Caco-2 (cell line): ENCODE results near the gene CBR4. TPM values are rescaled to one million over a fixed set of nuclear protein-coding genes. Genes with fewer than 3 reads are reported as not detected.

ENCODE experiments used
- BruUV-seq: library from RNA; stranded (reverse); fragments of 400-500 nt; replicated peaks from 2 replicates; lab custom pipeline; 2021; lab: Mats Ljungman, UMichigan
- CTCF ChIA-PET: fragments of 300-600 bp; sonication (Branson Sonifier 250); formaldehyde crosslinking; loops from one replicate; lab custom pipeline; 2022; ENCODE audit warnings: antibody characterized with exemption; lab: Charles Lee
- POLR2A ChIA-PET: fragments of 300-600 bp; sonication (Branson Sonifier 250); formaldehyde crosslinking; loops from one replicate; lab custom pipeline; 2022; ENCODE audit warnings: antibody characterized with exemption; lab: Charles Lee
- DNase-seq, 2 experiments: peaks; one replicate each; pipeline versions ENCODE4 v3.0.0 to v3.0.0-alpha.2; 2020 to 2022
- H3K27me3 ChIP-seq: replicated peaks from 2 replicates; pipeline ENCODE4 v1.6.0; 2011; ENCODE audit warnings: low read length; ENCODE audit not compliant: control insufficient read depth, insufficient read depth
- H3K36me3 ChIP-seq: 2 replicates; pipeline ENCODE4 v1.5.1; 2011; ENCODE audit warnings: low read length; ENCODE audit not compliant: control insufficient read depth, insufficient read depth
- H3K4me1 ChIP-seq: fragments of 250-450 bp; sonication (Bioruptor Pico); 2 replicates; pipeline ENCODE4 v1.5.1; 2020; ENCODE audit warnings: mild to moderate bottlenecking
- H3K4me3 ChIP-seq: 2 replicates; pipeline ENCODE4 v1.5.1; 2011; ENCODE audit warnings: low read depth, mild to moderate bottlenecking, control low read depth, low read length
- H3K9me3 ChIP-seq: fragments of 250-450 bp; sonication (Bioruptor Pico); 2 replicates; pipeline ENCODE4 v1.5.1; 2020; ENCODE audit warnings: mild to moderate bottlenecking, moderate library complexity
- H3K27ac Mint-ChIP-seq: one replicate; pipeline ENCODE4 v1.8.0; 2022; ENCODE audit warnings: mixed read lengths; ENCODE audit not compliant: unreplicated experiment
- H3K27me3 Mint-ChIP-seq: one replicate; pipeline ENCODE4 v1.8.0; 2022; ENCODE audit warnings: mixed read lengths; ENCODE audit not compliant: insufficient read depth, unreplicated experiment
- H3K36me3 Mint-ChIP-seq: one replicate; pipeline ENCODE4 v1.8.0; 2022; ENCODE audit warnings: mild to moderate bottlenecking, mixed read lengths; ENCODE audit not compliant: insufficient read depth, unreplicated experiment
- H3K4me1 Mint-ChIP-seq: one replicate; pipeline ENCODE4 v1.8.0; 2022; ENCODE audit warnings: low read depth, mixed read lengths; ENCODE audit not compliant: unreplicated experiment
- H3K4me3 Mint-ChIP-seq: one replicate; pipeline ENCODE4 v1.8.0; 2022; ENCODE audit warnings: mild to moderate bottlenecking, moderate library complexity, mixed read lengths; ENCODE audit not compliant: unreplicated experiment
- H3K9me3 Mint-ChIP-seq: one replicate; pipeline ENCODE4 v1.8.0; 2022; ENCODE audit warnings: mixed read lengths; ENCODE audit not compliant: unreplicated experiment
- CTCF ChIP-seq, 2 experiments: fragments of 200-600 bp in 1 of 2; IDR thresholded peaks; 1 replicate in 1 of 2; 2 replicates in 1 of 2; pipeline versions ENCODE4 v1.5.1 to v1.8.0; 2011 to 2022; ENCODE audit warnings: antibody characterized with exemption in 1 of 2, control low read depth in 1 of 2, inconsistent platforms in 1 of 2, low read depth in 1 of 2, low read length in 1 of 2, mild to moderate bottlenecking in 1 of 2, moderate library complexity in 1 of 2; ENCODE audit not compliant: insufficient read depth in 1 of 2, severe bottlenecking in 1 of 2, unreplicated experiment in 1 of 2
- intact Hi-C: fragments of 100-400 bp; cut with micrococcal nuclease; formaldehyde crosslinking; loops from one replicate; pipeline ENCODE4 v1.10.0; 2022; ENCODE audit not compliant: unreplicated experiment
- total RNA-seq: library from RNA; stranded (reverse); gene quantifications from 2 replicates; pipeline ENCODE4 v1.2.3, GENCODE V29; 2022

Gene CBR4
- total RNA-seq, 1 experiment from 2014 or later, result 22.5 TPM

- Histone ChIP-seq H3K27me3 (no peaks in the 10 kb centered on the region), H3K4me1 (peaks cover 37% of the 10 kb centered on the region), H3K9me3 (no peaks in the 10 kb centered on the region), H3K36me3 (no peaks in the 10 kb centered on the region), H3K4me3 (peak overlapping the region; percentile 60)
- ChIA-PET POLR2A (interaction anchor here (0.6 to 1.6 kb wide), 20 partner anchors 8 to 1083 kb away, joined by 3 to 28 read pairs (median 4); no protein-coding TSS in a partner anchor), CTCF (interaction anchor here (0.7 to 1.5 kb wide), 20 partner anchors 9 to 570 kb away, joined by 3 to 9 read pairs (median 4); no protein-coding TSS in a partner anchor)
- TSS peak; percentile 75 for BruUV-seq
- intact Hi-C loops, result loop anchor here (1.0 to 5.0 kb wide), 4 partner anchors 61 to 827 kb away; no protein-coding TSS in a partner anchor
- H3K36me3 Mint-ChIP-seq, result peaks cover 22% of the 10 kb centered on the region
- peak; percentile 57 to 60 for DNase-seq
- TF ChIP-seq CTCF (IDR thresholded peaks at IDR 0.05; ENCODE audit: insufficient read depth in 1 of 2, low read depth in 1 of 2, low read length in 1 of 2, severe bottlenecking in 1 of 2, unreplicated experiment in 1 of 2), result peak in 1 of 2 experiments; percentile 13
- H3K4me3 Mint-ChIP-seq, result peak overlapping the region; percentile 91
- H3K27me3 Mint-ChIP-seq, result no peaks in the 10 kb centered on the region
- no peaks in the 10 kb centered on the region for H3K9me3 Mint-ChIP-seq
- H3K4me1 Mint-ChIP-seq, result peaks cover 16% of the 10 kb centered on the region
- H3K27ac Mint-ChIP-seq, result peak overlapping the region; percentile 97
These were observed 550 bp downstream of the CBR4 start for GRCh38 chr4:169009286-169010124.

GRCh38 chr4:169005453-169006099 is 4.5 kb downstream of the CBR4 start:
- no peaks in the 10 kb centered on the region for H3K9me3 ChIP-seq
- H3K4me1 ChIP-seq, result peaks cover 34% of the 10 kb centered on the region
- peak in 1 of 2 experiments; percentile 13 for DNase-seq
- H3K4me3 ChIP-seq, result no peak overlapping the region
- no TSS peak for BruUV-seq
- no peaks in the 10 kb centered on the region for H3K9me3 Mint-ChIP-seq
- no peaks in the 10 kb centered on the region for H3K27me3 ChIP-seq
- peak overlapping the region; percentile 54 for H3K4me3 Mint-ChIP-seq
- intact Hi-C loops, result loop anchor here (1.0 to 5.0 kb wide), 4 partner anchors 82 to 823 kb away; no protein-coding TSS in a partner anchor
- H3K27ac Mint-ChIP-seq, result no peak overlapping the region
- POLR2A ChIA-PET, result no interaction called here
- peaks cover 16% of the 10 kb centered on the region for H3K4me1 Mint-ChIP-seq
- CTCF ChIA-PET, result no interaction called here
- H3K36me3 Mint-ChIP-seq, result peaks cover 45% of the 10 kb centered on the region
- H3K36me3 ChIP-seq, result no peaks in the 10 kb centered on the region
- no peaks in the 10 kb centered on the region for H3K27me3 Mint-ChIP-seq
- peak; percentile 36 to 44 for TF ChIP-seq CTCF (IDR thresholded peaks at IDR 0.05; ENCODE audit: insufficient read depth in 1 of 2, low read depth in 1 of 2, low read length in 1 of 2, severe bottlenecking in 1 of 2, unreplicated experiment in 1 of 2)

- TF ChIP-seq CTCF (IDR thresholded peaks at IDR 0.05; ENCODE audit: insufficient read depth in 1 of 2, low read depth in 1 of 2, low read length in 1 of 2, severe bottlenecking in 1 of 2, unreplicated experiment in 1 of 2), result no peak
These were observed 9.7 kb downstream of the CBR4 start for GRCh38 chr4:169000315-169000714.

More at GRCh38 chr4:169000315-169000714, 9.7 kb downstream of the CBR4 start:
- Histone ChIP-seq H3K4me3 (no peak overlapping the region), H3K27me3 (no peaks in the 10 kb centered on the region), H3K4me1 (peaks cover 12% of the 10 kb centered on the region), H3K36me3 (no peaks in the 10 kb centered on the region; the same call in 1 of the 2 replicates), H3K9me3 (no peaks in the 10 kb centered on the region)
- CTCF ChIA-PET, result interaction anchor here (0.6 to 2.0 kb wide), 2 partner anchors 9 to 745 kb away, joined by 3 to 9 read pairs; partner anchors contain the start of gene CBR4
- POLR2A ChIA-PET, result interaction anchor here (1.2 kb wide), 1 partner anchor 10 kb away, joined by 4 read pairs; the partner anchor contains the start of gene CBR4
- no TSS peak for BruUV-seq
- Mint-ChIP-seq H3K9me3 (no peaks in the 10 kb centered on the region), H3K27ac (no peak overlapping the region), H3K27me3 (no peaks in the 10 kb centered on the region), H3K36me3 (peaks cover 33% of the 10 kb centered on the region), H3K4me3 (no peak overlapping the region), H3K4me1 (peaks cover 6% of the 10 kb centered on the region)
- intact Hi-C loops, result no loop called here
- DNase-seq, result no peak
